Chondrocyte (in vitro differentiated cells): ENCODE results near the gene GRIP2. TPM values are rescaled to one million over a fixed set of nuclear protein-coding genes. Genes with fewer than 3 reads are reported as not detected.

Source experiments
- DNase-seq: peaks from one replicate; pipeline ENCODE4 v3.0.0; 2021; ENCODE audit warnings: mixed read lengths, low spot score
- H3K27ac Mint-ChIP-seq: one replicate; pipeline ENCODE4 v1.8.0; 2021; ENCODE audit warnings: mild to moderate bottlenecking, moderate library complexity, mixed read lengths; ENCODE audit not compliant: unreplicated experiment
- H3K27me3 Mint-ChIP-seq: 2 replicates; pipeline ENCODE4 v1.8.0; 2021; ENCODE audit warnings: low read depth, mixed read lengths
- H3K36me3 Mint-ChIP-seq: 2 replicates; pipeline ENCODE4 v1.8.0; 2021; ENCODE audit warnings: low read depth, mixed read lengths
- H3K4me1 Mint-ChIP-seq: 2 replicates; pipeline ENCODE4 v1.8.0; 2021; ENCODE audit warnings: low read depth, mild to moderate bottlenecking, mixed read lengths
- H3K4me3 Mint-ChIP-seq: one replicate; pipeline ENCODE4 v1.8.0; 2021; ENCODE audit warnings: mild to moderate bottlenecking, moderate library complexity, mixed read lengths; ENCODE audit not compliant: unreplicated experiment
- H3K9me3 Mint-ChIP-seq: 2 replicates; pipeline ENCODE4 v1.8.0; 2021; ENCODE audit warnings: low read depth, mixed read lengths
- CTCF ChIP-seq: fragments of 200-600 bp; sonication (generic); IDR thresholded peaks from 2 replicates; pipeline ENCODE4 v1.5.0; 2021; ENCODE audit warnings: antibody characterized with exemption, mild to moderate bottlenecking, moderate library complexity
- total RNA-seq: library from RNA; stranded (reverse); gene quantifications from 3 replicates; pipeline ENCODE4 v1.2.1, GENCODE V29; 2021

The GRIP2 gene
- total RNA-seq, 1 donor from 2014 or later = 0.20 TPM

GRCh38 chr3:14464141-14464465 lies 76.0 kb downstream of the GRIP2 start:
- H3K4me1 Mint-ChIP-seq = peaks cover 19% of the 10 kb centered on the region
- no peak for DNase-seq
- peaks cover 9% of the 10 kb centered on the region for H3K36me3 Mint-ChIP-seq
- H3K9me3 Mint-ChIP-seq = no peaks in the 10 kb centered on the region
- H3K4me3 Mint-ChIP-seq = no peak overlapping the region
- no peak overlapping the region for H3K27ac Mint-ChIP-seq
- no peak for TF ChIP-seq CTCF
- H3K27me3 Mint-ChIP-seq = no peaks in the 10 kb centered on the region

GRCh38 chr3:14463330-14464140 lies 76.6 kb downstream of the GRIP2 start:
- Mint-ChIP-seq H3K4me3 (no peak overlapping the region), H3K36me3 (peaks cover 9% of the 10 kb centered on the region), H3K27ac (no peak overlapping the region), H3K9me3 (no peaks in the 10 kb centered on the region), H3K27me3 (no peaks in the 10 kb centered on the region), H3K4me1 (peaks cover 22% of the 10 kb centered on the region)
- no peak for TF ChIP-seq CTCF
- DNase-seq = no peak

GRCh38 chr3:14462738-14463137 lies 77.4 kb downstream of the GRIP2 start:
- no peak overlapping the region for H3K27ac Mint-ChIP-seq
- H3K9me3 Mint-ChIP-seq = no peaks in the 10 kb centered on the region
- H3K4me3 Mint-ChIP-seq = no peak overlapping the region
- peaks cover 8% of the 10 kb centered on the region for H3K36me3 Mint-ChIP-seq
- peaks cover 28% of the 10 kb centered on the region for H3K4me1 Mint-ChIP-seq
- no peak for TF ChIP-seq CTCF
- no peak for DNase-seq
- no peaks in the 10 kb centered on the region for H3K27me3 Mint-ChIP-seq

GRCh38 chr3:14461748-14462324 lies 78.3 kb downstream of the GRIP2 start:
- peaks cover 28% of the 10 kb centered on the region for H3K4me1 Mint-ChIP-seq
- no peaks in the 10 kb centered on the region for H3K9me3 Mint-ChIP-seq
- DNase-seq = peak; percentile 71
- H3K36me3 Mint-ChIP-seq = peaks cover 8% of the 10 kb centered on the region
- peak overlapping the region; percentile 54 for H3K27ac Mint-ChIP-seq
- peak; percentile 87 for TF ChIP-seq CTCF
- H3K27me3 Mint-ChIP-seq = no peaks in the 10 kb centered on the region
- no peak overlapping the region for H3K4me3 Mint-ChIP-seq

- H3K4me1 Mint-ChIP-seq = peaks cover 28% of the 10 kb centered on the region
- TF ChIP-seq CTCF = no peak
- H3K36me3 Mint-ChIP-seq = peaks cover 8% of the 10 kb centered on the region
- peak overlapping the region; percentile 69 for H3K27ac Mint-ChIP-seq
- no peak overlapping the region for H3K4me3 Mint-ChIP-seq
- no peaks in the 10 kb centered on the region for H3K27me3 Mint-ChIP-seq
- H3K9me3 Mint-ChIP-seq = no peaks in the 10 kb centered on the region
- DNase-seq = no peak
These were observed 79.0 kb downstream of the GRIP2 start for GRCh38 chr3:14461006-14461747.
